Spleen (tissue), 7 donors: Measurements from ENCODE around the gene ERC2.

Experiments used
- POLR2A ChIP-seq, 3 donors: fragments of 450-650 bp; IDR thresholded peaks; one replicate each; pipeline ENCODE4 v1.5.1; 2017; ENCODE audit warnings: antibody characterized with exemption in 3 of 3, mild to moderate bottlenecking in 1 of 3
- TF ChIP-seq, protein P1 (sequence below), 11 experiments: fragments of 200-600 bp in 7 of 11; fragments of 450-650 bp in 4 of 11; sonication (generic) in 4 of 11; IDR thresholded peaks in 8 of 11; conservative IDR thresholded peaks in 3 of 11; 1 replicate in 7 of 11; 2 replicates in 4 of 11; pipeline versions ENCODE4 v1.4.0 to v1.8.0; 2016 to 2021; ENCODE audit warnings: antibody characterized with exemption in 11 of 11, inconsistent platforms in 4 of 11, mild to moderate bottlenecking in 1 of 11
- donor health status: DM: no; HTN: no; CAD: no; lungs with moderate emphysema.
- donor health status: DM: no; HTN: no; CAD: no.
- donor health status: DM: no; HTN: no; CAD: no.

DNA sequence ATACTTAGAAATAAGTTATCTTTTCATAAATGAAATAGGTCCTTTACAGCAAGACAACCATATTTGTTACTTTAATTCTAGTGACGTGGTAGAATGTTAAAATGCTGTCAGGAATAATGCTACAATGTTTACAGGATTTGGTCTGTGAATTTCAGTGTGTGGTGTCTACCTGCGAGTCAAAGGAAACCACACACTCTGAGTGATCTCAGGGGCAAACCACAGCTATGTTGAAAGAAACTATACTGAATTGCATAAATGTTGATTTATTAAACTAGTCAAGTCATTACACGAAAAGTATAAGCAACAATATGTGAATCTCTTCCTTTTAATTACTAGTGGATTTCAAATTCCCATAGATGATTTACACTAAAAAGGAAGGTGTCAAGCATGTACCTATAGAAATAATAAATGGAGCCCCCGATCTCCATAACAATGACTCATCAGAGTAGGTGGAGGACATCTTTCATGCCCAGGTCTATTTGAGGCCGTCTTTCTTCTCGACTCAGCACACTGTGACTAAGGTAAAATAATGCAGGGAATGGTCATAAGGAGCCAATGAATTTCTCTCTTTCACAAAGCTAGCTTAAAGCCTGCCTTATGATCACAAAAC lies 463.0 kb downstream of the ERC2 start:
- TF ChIP-seq, protein P1, sequence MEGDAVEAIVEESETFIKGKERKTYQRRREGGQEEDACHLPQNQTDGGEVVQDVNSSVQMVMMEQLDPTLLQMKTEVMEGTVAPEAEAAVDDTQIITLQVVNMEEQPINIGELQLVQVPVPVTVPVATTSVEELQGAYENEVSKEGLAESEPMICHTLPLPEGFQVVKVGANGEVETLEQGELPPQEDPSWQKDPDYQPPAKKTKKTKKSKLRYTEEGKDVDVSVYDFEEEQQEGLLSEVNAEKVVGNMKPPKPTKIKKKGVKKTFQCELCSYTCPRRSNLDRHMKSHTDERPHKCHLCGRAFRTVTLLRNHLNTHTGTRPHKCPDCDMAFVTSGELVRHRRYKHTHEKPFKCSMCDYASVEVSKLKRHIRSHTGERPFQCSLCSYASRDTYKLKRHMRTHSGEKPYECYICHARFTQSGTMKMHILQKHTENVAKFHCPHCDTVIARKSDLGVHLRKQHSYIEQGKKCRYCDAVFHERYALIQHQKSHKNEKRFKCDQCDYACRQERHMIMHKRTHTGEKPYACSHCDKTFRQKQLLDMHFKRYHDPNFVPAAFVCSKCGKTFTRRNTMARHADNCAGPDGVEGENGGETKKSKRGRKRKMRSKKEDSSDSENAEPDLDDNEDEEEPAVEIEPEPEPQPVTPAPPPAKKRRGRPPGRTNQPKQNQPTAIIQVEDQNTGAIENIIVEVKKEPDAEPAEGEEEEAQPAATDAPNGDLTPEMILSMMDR (IDR thresholded peaks at IDR 0.05 in 8 of 11, conservative IDR thresholded peaks at IDR 0.05 in 3 of 11) = no peak
- no peak for TF ChIP-seq POLR2A (IDR thresholded peaks at IDR 0.05)
